Measurements from ENCODE around the gene MRPS18B. TPM values are rescaled to one million over a fixed set of nuclear protein-coding genes. Genes with fewer than 3 reads are reported as not detected.

The MRPS18B gene
- total and polyA plus RNA-seq, 2 of the 13 experiments (the other 11 are each of a cell fraction or from before 2014, with no cell fraction given), result 125 to 131 TPM

GRCh38 chr6:30654798-30655742 lies 37.4 kb downstream of the MRPS18B start (continued):
- TF ChIP-seq, protein P1, sequence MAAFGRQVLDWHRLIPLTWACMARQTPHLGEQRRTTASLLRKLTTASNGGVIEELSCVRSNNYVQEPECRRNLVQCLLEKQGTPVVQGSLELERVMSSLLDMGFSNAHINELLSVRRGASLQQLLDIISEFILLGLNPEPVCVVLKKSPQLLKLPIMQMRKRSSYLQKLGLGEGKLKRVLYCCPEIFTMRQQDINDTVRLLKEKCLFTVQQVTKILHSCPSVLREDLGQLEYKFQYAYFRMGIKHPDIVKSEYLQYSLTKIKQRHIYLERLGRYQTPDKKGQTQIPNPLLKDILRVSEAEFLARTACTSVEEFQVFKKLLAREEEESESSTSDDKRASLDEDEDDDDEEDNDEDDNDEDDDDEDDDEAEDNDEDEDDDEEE (CRISPR knock-in tag; IDR thresholded peaks at IDR 0.05), result no peak; the same call in 1 of the 2 replicates
- TF ChIP-seq ZBTB49 (CRISPR knock-in tag; IDR thresholded peaks at IDR 0.05; ENCODE audit: borderline replicate concordance) (no peak), LCORL (IDR thresholded peaks at IDR 0.05) (no peak), LCORL (CRISPR knock-in tag; IDR thresholded peaks at IDR 0.05) (peak; percentile 90), ZNF451 (CRISPR knock-in tag; IDR thresholded peaks at IDR 0.05) (peak; percentile 84; the same call in 1 of the 2 replicates), NFIC (IDR thresholded peaks at IDR 0.05; ENCODE audit: low read length) (no peak), RBM22 (optimal IDR thresholded peaks at IDR 0.05; ENCODE audit: low read length) (no peak), TBX3 (IDR thresholded peaks at IDR 0.05; ENCODE audit: borderline replicate concordance) (no peak), FIP1L1 (IDR thresholded peaks at IDR 0.05; ENCODE audit: borderline replicate concordance, insufficient read depth, low read depth, low read length) (no peak), PATZ1 (CRISPR knock-in tag; IDR thresholded peaks at IDR 0.05) (peak; percentile 73; the same call in 1 of the 2 replicates), ATAD3A (CRISPR knock-in tag; IDR thresholded peaks at IDR 0.05) (no peak), SALL2 (CRISPR knock-in tag; IDR thresholded peaks at IDR 0.05) (no peak), ZNF589 (CRISPR knock-in tag; conservative IDR thresholded peaks at IDR 0.05) (peak; percentile 81; the same call in 1 of the 2 replicates), ZFY (CRISPR knock-in tag; IDR thresholded peaks at IDR 0.05) (no peak), ZNF33B (CRISPR knock-in tag; IDR thresholded peaks at IDR 0.05) (0 out of 2 replicates have a peak, but pooled peaks have one; percentile 25), ZNF569 (CRISPR knock-in tag; IDR thresholded peaks at IDR 0.05; ENCODE audit: borderline replicate concordance) (no peak), SP2 (CRISPR knock-in tag; IDR thresholded peaks at IDR 0.05) (peak; percentile 50)
- TF ChIP-seq, protein P2, sequence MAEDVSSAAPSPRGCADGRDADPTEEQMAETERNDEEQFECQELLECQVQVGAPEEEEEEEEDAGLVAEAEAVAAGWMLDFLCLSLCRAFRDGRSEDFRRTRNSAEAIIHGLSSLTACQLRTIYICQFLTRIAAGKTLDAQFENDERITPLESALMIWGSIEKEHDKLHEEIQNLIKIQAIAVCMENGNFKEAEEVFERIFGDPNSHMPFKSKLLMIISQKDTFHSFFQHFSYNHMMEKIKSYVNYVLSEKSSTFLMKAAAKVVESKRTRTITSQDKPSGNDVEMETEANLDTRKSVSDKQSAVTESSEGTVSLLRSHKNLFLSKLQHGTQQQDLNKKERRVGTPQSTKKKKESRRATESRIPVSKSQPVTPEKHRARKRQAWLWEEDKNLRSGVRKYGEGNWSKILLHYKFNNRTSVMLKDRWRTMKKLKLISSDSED (CRISPR knock-in tag; IDR thresholded peaks at IDR 0.05), result 0 out of 2 replicates have a peak, but pooled peaks have one; percentile 56
- TF ChIP-seq, protein P3, sequence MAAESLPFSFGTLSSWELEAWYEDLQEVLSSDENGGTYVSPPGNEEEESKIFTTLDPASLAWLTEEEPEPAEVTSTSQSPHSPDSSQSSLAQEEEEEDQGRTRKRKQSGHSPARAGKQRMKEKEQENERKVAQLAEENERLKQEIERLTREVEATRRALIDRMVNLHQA (CRISPR knock-in tag; IDR thresholded peaks at IDR 0.05), result no peak
- TF ChIP-seq, protein P4, sequence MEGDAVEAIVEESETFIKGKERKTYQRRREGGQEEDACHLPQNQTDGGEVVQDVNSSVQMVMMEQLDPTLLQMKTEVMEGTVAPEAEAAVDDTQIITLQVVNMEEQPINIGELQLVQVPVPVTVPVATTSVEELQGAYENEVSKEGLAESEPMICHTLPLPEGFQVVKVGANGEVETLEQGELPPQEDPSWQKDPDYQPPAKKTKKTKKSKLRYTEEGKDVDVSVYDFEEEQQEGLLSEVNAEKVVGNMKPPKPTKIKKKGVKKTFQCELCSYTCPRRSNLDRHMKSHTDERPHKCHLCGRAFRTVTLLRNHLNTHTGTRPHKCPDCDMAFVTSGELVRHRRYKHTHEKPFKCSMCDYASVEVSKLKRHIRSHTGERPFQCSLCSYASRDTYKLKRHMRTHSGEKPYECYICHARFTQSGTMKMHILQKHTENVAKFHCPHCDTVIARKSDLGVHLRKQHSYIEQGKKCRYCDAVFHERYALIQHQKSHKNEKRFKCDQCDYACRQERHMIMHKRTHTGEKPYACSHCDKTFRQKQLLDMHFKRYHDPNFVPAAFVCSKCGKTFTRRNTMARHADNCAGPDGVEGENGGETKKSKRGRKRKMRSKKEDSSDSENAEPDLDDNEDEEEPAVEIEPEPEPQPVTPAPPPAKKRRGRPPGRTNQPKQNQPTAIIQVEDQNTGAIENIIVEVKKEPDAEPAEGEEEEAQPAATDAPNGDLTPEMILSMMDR (CRISPR knock-in tag; IDR thresholded peaks at IDR 0.05), result peak; percentile 40

Data from HepG2 (cell line).